Neural cell (in vitro differentiated cells): ENCODE data around the gene NRSN2. TPM values are rescaled to one million over a fixed set of nuclear protein-coding genes. Genes with fewer than 3 reads are reported as not detected.
"Not testable (repeated sequence)": the region's sequence is repeated elsewhere in the genome, so short reads cannot be mapped to it uniquely, and the experiment has no call there.

Experiments
- H2AFZ ChIP-seq: fragments of 200-600, 300-800 bp; sonication (generic), shearing (Covaris generic); 2 replicates; pipeline ENCODE4 v1.6.0; 2014; ENCODE audit warnings: low read depth, mild to moderate bottlenecking, antibody characterized with exemption, low read length, moderate library complexity
- H3F3A ChIP-seq: fragments of 200-600 bp; shearing (Covaris generic); 2 replicates; pipeline ENCODE4 v1.6.1; 2016; ENCODE audit warnings: mild to moderate bottlenecking, moderate library complexity, mixed read lengths, antibody characterized with exemption, low read length; ENCODE audit not compliant: insufficient read depth, poor library complexity, severe bottlenecking
- H3K27ac ChIP-seq: fragments of 200-600, 300-800 bp; sonication (generic), shearing (Covaris generic); 2 replicates; pipeline ENCODE4 v1.5.1; 2014; ENCODE audit warnings: mild to moderate bottlenecking, low read length, moderate library complexity
- H3K27me3 ChIP-seq: fragments of 300-800, 200-600 bp; sonication (generic), shearing (Covaris generic); 2 replicates; pipeline ENCODE4 v1.6.0; 2014; ENCODE audit warnings: mild to moderate bottlenecking, low read depth, low read length, moderate library complexity; ENCODE audit not compliant: insufficient read depth
- H3K36me3 ChIP-seq: fragments of 300-800, 200-600 bp; sonication (generic), shearing (Covaris generic); 2 replicates; pipeline ENCODE4 v1.5.1; 2014; ENCODE audit warnings: mild to moderate bottlenecking, antibody characterized with exemption, low read length, moderate library complexity; ENCODE audit not compliant: insufficient read depth
- H3K4me2 ChIP-seq: fragments of 300-800, 200-600 bp; sonication (generic), shearing (Covaris generic); 2 replicates; pipeline ENCODE4 v1.6.0; 2014; ENCODE audit warnings: mild to moderate bottlenecking, low read length
- H3K4me3 ChIP-seq: fragments of 300-800, 200-600 bp; sonication (generic), shearing (Covaris generic); 2 replicates; pipeline ENCODE4 v1.5.1; 2014; ENCODE audit warnings: mild to moderate bottlenecking, low read length, moderate library complexity
- H3K79me2 ChIP-seq: fragments of 200-600 bp; shearing (Covaris generic); replicated peaks from 2 replicates; pipeline ENCODE4 v1.6.0; 2014; ENCODE audit warnings: mild to moderate bottlenecking, low read length, moderate library complexity; ENCODE audit not compliant: insufficient read depth
- H3K9ac ChIP-seq: fragments of 300-800, 200-600 bp; sonication (generic), shearing (Covaris generic); 2 replicates; pipeline ENCODE4 v1.6.1; 2016; ENCODE audit warnings: mild to moderate bottlenecking, low read length, mixed read lengths
- H3K9me2 ChIP-seq: fragments of 200-600 bp; shearing (Covaris generic); 2 replicates; pipeline ENCODE4 v1.6.1; 2016; ENCODE audit warnings: mild to moderate bottlenecking, low read length, mixed read lengths; ENCODE audit not compliant: insufficient read depth
- H3K9me3 ChIP-seq: fragments of 200-600, 300-800 bp; sonication (generic), shearing (Covaris generic); 2 replicates; pipeline ENCODE4 v1.6.1; 2016; ENCODE audit warnings: mild to moderate bottlenecking, mixed run types, low read length, moderate library complexity, mixed read lengths
- H4K20me1 ChIP-seq: fragments of 200-600 bp; shearing (Covaris generic); 2 replicates; pipeline ENCODE4 v1.6.1; 2016; ENCODE audit warnings: mild to moderate bottlenecking, mixed run types; ENCODE audit not compliant: insufficient read depth
- CTCF ChIP-seq: fragments of 450-650 bp; IDR thresholded peaks from 2 replicates; pipeline ENCODE4 v1.5.1; 2014; ENCODE audit warnings: antibody characterized with exemption, mild to moderate bottlenecking, moderate library complexity; ENCODE audit not compliant: poor library complexity, severe bottlenecking
- EP300 ChIP-seq: fragments of 450-650 bp; conservative IDR thresholded peaks from 2 replicates; pipeline ENCODE4 v1.6.1; 2014; ENCODE audit warnings: antibody characterized with exemption, mild to moderate bottlenecking, moderate library complexity; ENCODE audit not compliant: poor library complexity, severe bottlenecking
- EZH2 ChIP-seq: fragments of 200-600, 300-800 bp; shearing (Covaris generic), sonication (generic); IDR thresholded peaks from 2 replicates; pipeline ENCODE4 v1.6.1; 2014; ENCODE audit warnings: antibody characterized with exemption, low read length, borderline replicate concordance, mild to moderate bottlenecking; ENCODE audit not compliant: insufficient read depth, poor library complexity, severe bottlenecking
- MXI1 ChIP-seq: fragments of 450-650 bp; conservative IDR thresholded peaks from 2 replicates; pipeline ENCODE4 v1.6.1; 2014; ENCODE audit warnings: antibody characterized with exemption, mild to moderate bottlenecking; ENCODE audit not compliant: poor library complexity, severe bottlenecking
- POLR2AphosphoS5 ChIP-seq: IDR thresholded peaks from 2 replicates; pipeline ENCODE4 v1.6.1; 2012
- RAD21 ChIP-seq: fragments of 450-650 bp; conservative IDR thresholded peaks from 2 replicates; pipeline ENCODE4 v1.6.1; 2014; ENCODE audit warnings: antibody characterized with exemption, mild to moderate bottlenecking, moderate library complexity
- REST ChIP-seq: IDR thresholded peaks from 2 replicates; pipeline ENCODE4 v1.6.1; 2012; ENCODE audit warnings: borderline replicate concordance
- SMC3 ChIP-seq: fragments of 450-650 bp; conservative IDR thresholded peaks from 2 replicates; pipeline ENCODE4 v1.6.1; 2014; ENCODE audit warnings: antibody characterized with exemption, mild to moderate bottlenecking, moderate library complexity; ENCODE audit not compliant: poor library complexity
- TAF1 ChIP-seq: IDR thresholded peaks from 2 replicates; pipeline ENCODE4 v1.6.1; 2012; ENCODE audit warnings: low read depth
- polyA plus RNA-seq: library from polyadenylated mRNA; depleted of rRNA; stranded (reverse); fragments of >200 nt; gene quantifications from 2 replicates; pipeline ENCODE4 v1.2.3, GENCODE V29; 2014

The NRSN2 gene
- polyA plus RNA-seq, 1 donor from 2014 or later, result 19.6 TPM

- Histone ChIP-seq H3K4me3 (no peak overlapping the region), H3K9ac (no peak overlapping the region), H4K20me1 (no peaks in the 10 kb centered on the region), H3K9me3 (no peaks in the 10 kb centered on the region), H2AFZ (no peak overlapping the region), H3K36me3 (no peaks in the 10 kb centered on the region), H3K4me2 (no peak overlapping the region), H3K9me2 (no peaks in the 10 kb centered on the region), H3K27ac (no peak overlapping the region), H3K79me2 (no peaks in the 10 kb centered on the region), H3K27me3 (peaks cover 4% of the 10 kb centered on the region), H3F3A (no peaks in the 10 kb centered on the region)
- TF ChIP-seq CTCF (no peak), RAD21 (no peak), TAF1 (no peak), EP300 (no peak), SMC3 (no peak), REST (no peak), EZH2 (no peak), POLR2AphosphoS5 (no peak)
Observed at GRCh38 chr20:376089-376488, 29.2 kb downstream of the NRSN2 start.

GRCh38 chr20:376750-377149, 29.8 kb downstream of the NRSN2 start:
- no peak overlapping the region for H3K9ac ChIP-seq
- no peak overlapping the region for H3K27ac ChIP-seq
- no peaks in the 10 kb centered on the region for H4K20me1 ChIP-seq
- H2AFZ ChIP-seq, result no peak overlapping the region
- H3K79me2 ChIP-seq, result no peaks in the 10 kb centered on the region
- peaks cover 10% of the 10 kb centered on the region for H3K27me3 ChIP-seq
- H3K9me3 ChIP-seq, result no peaks in the 10 kb centered on the region
- H3K4me3 ChIP-seq, result no peak overlapping the region
- TF ChIP-seq RAD21 (no peak), SMC3 (no peak), EP300 (no peak), CTCF (no peak), MXI1 (no peak)
- H3K9me2 ChIP-seq, result no peaks in the 10 kb centered on the region
- H3K36me3 ChIP-seq, result no peaks in the 10 kb centered on the region
- no peak overlapping the region for H3K4me2 ChIP-seq
- no peaks in the 10 kb centered on the region for H3F3A ChIP-seq

- H3F3A ChIP-seq, H3K4me2 ChIP-seq, H3K27ac ChIP-seq, H3K9me3 ChIP-seq, H4K20me1 ChIP-seq, H3K36me3 ChIP-seq, H3K9me2 ChIP-seq, H2AFZ ChIP-seq, H3K79me2 ChIP-seq, H3K9ac ChIP-seq, H3K4me3 ChIP-seq: not testable (repeated sequence)
- peaks cover 18% of the 10 kb centered on the region for H3K27me3 ChIP-seq
Observed at GRCh38 chr20:377578-377977, 30.7 kb downstream of the NRSN2 start.
